GM20000 (cell line): Measurements from ENCODE around the gene EFCAB12.

ENCODE experiments used
- DNase-seq: peaks from one replicate; pipeline ENCODE4 v3.0.0; 2012; ENCODE audit warnings: low spot score
- TF ChIP-seq, protein P1 (sequence below): IDR thresholded peaks from 2 replicates; pipeline ENCODE4 v1.5.1; 2012; ENCODE audit warnings: mild to moderate bottlenecking, control low read depth; ENCODE audit errors: extremely low read depth, missing control alignments

EFCAB12 gene

DNA sequence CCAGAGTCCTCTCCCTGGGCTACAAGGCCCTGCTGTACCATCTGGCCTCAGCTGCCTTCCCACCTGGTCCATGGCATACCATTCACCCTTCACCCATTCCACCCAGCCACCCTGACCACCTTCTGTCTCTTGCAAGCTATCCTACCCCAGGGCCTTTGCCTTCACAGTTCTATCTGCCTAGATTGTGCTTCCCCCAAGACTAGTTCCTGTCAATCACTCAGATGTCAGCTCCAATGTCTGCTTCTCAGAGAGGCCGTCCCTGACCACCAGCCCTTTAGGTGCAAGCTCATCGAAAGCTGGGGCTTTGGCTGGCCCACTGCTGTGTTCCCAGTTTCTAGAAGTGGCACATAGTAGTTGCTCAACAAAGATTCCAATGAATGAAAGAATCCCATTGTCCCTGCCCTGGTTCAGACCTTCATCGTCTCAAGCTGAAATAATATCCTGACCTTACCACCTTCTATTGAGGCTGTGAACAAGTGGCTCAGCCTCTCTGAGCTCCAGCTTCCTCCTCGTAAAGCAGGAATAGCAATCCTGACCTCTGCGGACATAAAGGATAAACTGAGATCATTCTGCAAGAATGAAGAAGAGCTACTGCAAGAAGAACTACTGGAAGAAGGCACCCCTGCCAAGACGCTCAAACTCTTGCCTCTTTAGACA lies 15.8 kb downstream of the EFCAB12 start:
- TF ChIP-seq, protein P1, sequence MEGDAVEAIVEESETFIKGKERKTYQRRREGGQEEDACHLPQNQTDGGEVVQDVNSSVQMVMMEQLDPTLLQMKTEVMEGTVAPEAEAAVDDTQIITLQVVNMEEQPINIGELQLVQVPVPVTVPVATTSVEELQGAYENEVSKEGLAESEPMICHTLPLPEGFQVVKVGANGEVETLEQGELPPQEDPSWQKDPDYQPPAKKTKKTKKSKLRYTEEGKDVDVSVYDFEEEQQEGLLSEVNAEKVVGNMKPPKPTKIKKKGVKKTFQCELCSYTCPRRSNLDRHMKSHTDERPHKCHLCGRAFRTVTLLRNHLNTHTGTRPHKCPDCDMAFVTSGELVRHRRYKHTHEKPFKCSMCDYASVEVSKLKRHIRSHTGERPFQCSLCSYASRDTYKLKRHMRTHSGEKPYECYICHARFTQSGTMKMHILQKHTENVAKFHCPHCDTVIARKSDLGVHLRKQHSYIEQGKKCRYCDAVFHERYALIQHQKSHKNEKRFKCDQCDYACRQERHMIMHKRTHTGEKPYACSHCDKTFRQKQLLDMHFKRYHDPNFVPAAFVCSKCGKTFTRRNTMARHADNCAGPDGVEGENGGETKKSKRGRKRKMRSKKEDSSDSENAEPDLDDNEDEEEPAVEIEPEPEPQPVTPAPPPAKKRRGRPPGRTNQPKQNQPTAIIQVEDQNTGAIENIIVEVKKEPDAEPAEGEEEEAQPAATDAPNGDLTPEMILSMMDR: no peak
- no peak for DNase-seq

DNA sequence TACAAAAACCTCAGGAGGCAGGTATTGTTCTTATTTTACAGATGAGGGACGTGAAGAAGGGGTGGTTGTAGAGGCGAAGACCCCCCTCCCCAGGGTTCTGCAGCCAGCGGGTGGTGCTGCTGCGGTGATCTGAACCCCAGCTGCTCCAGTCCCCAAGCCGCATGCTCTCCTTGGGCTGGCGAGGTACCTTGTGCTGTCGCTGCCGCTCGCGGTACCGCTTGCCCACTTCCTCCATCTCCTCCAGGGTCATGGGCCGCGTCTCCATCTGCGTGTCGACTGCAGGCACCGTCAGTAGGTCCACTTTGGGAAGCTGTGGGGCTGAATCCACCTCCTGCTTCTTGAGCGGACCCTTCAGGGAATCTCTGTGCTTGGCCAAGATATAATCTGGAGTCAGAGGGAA lies 17.5 kb downstream of the EFCAB12 start:
- TF ChIP-seq, protein P1: no peak
- DNase-seq: no peak

DNA sequence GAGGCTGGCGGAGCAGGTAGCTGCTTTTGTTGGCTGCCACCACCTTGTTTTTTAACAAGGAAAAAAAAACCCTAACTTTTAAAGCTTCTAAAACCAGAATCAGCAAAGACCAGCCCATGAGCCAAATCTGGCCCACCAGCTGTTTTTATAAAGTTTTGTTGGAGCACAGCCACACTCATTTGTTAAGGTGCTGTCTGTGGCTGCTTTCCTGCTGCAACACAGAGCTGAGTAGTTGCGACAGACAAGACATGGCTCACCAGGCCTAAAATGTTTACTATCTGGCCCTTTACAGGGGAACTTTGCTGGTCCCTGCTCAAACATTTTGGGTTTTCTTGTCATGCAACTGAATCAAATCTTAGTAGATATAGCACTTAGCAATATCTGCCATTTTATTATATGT lies 18.9 kb downstream of the EFCAB12 start:
- TF ChIP-seq, protein P1: no peak
- DNase-seq: no peak

DNA sequence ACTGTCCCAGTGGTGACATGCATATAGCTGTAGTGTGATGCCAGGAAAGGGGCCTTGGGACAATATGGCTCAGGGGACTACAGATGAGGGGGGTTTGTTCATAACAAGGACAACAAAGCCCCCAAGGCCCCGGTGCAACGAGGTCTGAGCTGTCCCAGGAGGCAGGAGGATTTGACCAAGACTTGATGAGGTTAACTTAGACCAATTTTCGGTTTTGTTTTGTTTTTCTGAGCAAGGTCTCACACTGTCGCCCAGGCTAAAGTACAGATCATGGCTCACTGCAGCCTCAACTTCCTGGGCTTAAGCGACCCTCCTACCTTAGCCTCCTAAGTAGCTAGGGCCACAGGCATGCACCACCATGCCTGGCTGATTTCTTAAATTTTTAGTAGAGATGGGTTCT lies 23.8 kb downstream of the EFCAB12 start:
- TF ChIP-seq, protein P1: no peak
- peak; percentile 26 for DNase-seq

DNA sequence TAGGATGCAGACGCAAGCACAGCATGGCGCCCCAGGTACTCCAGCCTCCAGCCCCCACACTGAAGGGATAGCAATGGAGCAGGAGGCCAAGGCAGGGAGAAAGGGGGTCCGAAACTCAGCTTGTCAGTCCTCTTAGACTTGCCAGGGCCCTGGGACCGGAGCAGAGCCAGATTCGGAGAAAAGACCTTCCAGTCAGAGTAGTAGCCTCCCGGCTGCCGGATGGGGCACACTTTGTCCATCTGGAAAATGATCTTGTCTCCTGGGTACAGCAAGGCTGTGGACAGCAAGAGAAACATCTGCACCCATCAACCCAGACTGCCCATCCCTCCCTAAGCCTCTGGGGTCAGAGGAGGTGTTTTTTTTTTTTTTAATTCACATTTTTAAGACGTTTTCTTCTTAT lies 24.3 kb downstream of the EFCAB12 start:
- TF ChIP-seq, protein P1: no peak

DNA sequence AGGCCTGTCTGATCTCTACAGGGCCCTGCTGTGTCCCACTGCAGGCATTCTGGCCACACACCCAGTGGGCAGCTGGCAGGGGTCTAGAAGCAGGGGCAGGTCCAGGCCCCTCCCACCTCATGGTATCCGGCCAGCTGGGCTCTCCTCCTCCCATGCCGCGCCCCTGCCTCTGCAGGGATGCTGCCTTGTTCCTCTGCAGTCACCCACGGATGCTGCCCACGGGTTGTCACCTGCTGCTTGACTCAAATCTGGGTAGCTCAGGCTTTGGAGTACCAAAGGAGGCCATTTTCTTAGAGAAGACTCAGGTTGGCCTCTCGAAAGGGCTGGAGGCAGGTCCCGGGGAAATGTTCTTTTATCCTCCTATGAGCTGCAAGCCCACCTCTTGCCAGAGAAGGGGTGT lies 25.0 kb downstream of the EFCAB12 start:
- DNase-seq: no peak

More for the DNA sequence above, 24.3 kb downstream of the EFCAB12 start:
- no peak for DNase-seq

DNA sequence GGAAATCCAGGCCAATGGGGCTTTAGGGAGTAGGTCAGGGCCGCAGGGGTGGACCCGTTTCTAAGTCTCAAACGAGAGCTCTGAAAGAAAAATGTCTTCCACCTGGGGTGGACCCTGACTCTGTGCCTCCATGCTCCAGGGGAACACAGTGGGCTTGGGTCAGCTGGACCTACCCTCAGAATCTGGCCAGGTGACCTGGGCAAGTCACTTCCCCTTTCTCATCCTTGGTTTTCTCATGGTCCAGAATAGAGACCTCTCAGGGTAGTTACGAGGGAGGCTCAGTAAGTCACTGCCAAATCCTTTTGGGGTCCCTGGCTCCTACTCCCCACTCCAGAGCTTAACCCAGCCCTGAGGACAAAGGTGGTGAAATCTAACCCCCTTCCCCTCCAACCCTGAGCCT lies 25.8 kb downstream of the EFCAB12 start:
- TF ChIP-seq, protein P1: no peak
- DNase-seq: no peak

More for the DNA sequence above, 25.0 kb downstream of the EFCAB12 start:
- TF ChIP-seq, protein P1: no peak
